GM12878 (cell line): ENCODE measurements around the gene KIFC3. TPM values are rescaled to one million over a fixed set of nuclear protein-coding genes. Genes with fewer than 3 reads are reported as not detected.

Experiments
- BHLHE40 ChIP-seq, 2 experiments: fragments of 450-650 bp in 1 of 2; IDR thresholded peaks; 2 replicates each; pipeline ENCODE4 v1.6.1; 2011 to 2017; ENCODE audit warnings: low read depth in 2 of 2, borderline replicate concordance in 1 of 2, improper control_type of control experiment in 1 of 2, low read length in 1 of 2, mild to moderate bottlenecking in 1 of 2
- CHD1 ChIP-seq: IDR thresholded peaks from 2 replicates; pipeline ENCODE4 v1.6.1; 2012; ENCODE audit warnings: low read depth, low read length, improper control_type of control experiment
- FOXM1 ChIP-seq: IDR thresholded peaks from 2 replicates; pipeline ENCODE4 v1.6.1; 2012; ENCODE audit warnings: low read depth, mild to moderate bottlenecking, inconsistent platforms, low read length, moderate library complexity
- HDGF ChIP-seq: fragments of 450-650 bp; IDR thresholded peaks from 2 replicates; pipeline ENCODE4 v1.6.1; 2016; ENCODE audit warnings: antibody characterized with exemption
- IKZF1 ChIP-seq: fragments of 450-650 bp; conservative IDR thresholded peaks from 2 replicates; pipeline ENCODE4 v1.6.1; 2017; ENCODE audit warnings: antibody characterized with exemption, mild to moderate bottlenecking
- MEF2B ChIP-seq: fragments of 450-650 bp; IDR thresholded peaks from 2 replicates; pipeline ENCODE4 v1.6.1; 2018; ENCODE audit warnings: mild to moderate bottlenecking, moderate library complexity; ENCODE audit not compliant: partially characterized antibody, poor library complexity, severe bottlenecking
- NBN ChIP-seq: fragments of 450-650 bp; IDR thresholded peaks from 2 replicates; pipeline ENCODE4 v1.6.1; 2016
- SUZ12 ChIP-seq: fragments of 200-600 bp; sonication (generic); IDR thresholded peaks from one replicate; pipeline ENCODE4 v1.6.1; 2018; ENCODE audit warnings: antibody characterized with exemption, mild to moderate bottlenecking; ENCODE audit not compliant: unreplicated experiment
- YBX1 ChIP-seq: fragments of 450-650 bp; IDR thresholded peaks from 2 replicates; pipeline ENCODE4 v1.6.1; 2016; ENCODE audit warnings: antibody characterized with exemption
- polyA plus RNA-seq, 11 experiments: library from polyadenylated mRNA; depleted of rRNA in 4 of 11; unstranded in 6 of 11; stranded (reverse) in 5 of 11; fragments of >200 nt; fragmentation: Nextera tagmentation in 4 of 11; fragmentation: Illumina TruSeq in 1 of 11; extraction: Ambion mirVana in 4 of 11; extraction: Trizol in 1 of 11; gene quantifications; 1 replicate in 1 of 11; 2 replicates in 10 of 11; pipeline versions ENCODE4 v1.2.1 to v1.2.3, GENCODE V29; 2011 to 2016; ENCODE audit warnings: inconsistent platforms in 2 of 11, missing spikeins in 2 of 11, low read depth in 1 of 11
- total RNA-seq, 4 experiments: library from RNA; depleted of rRNA in 3 of 4; stranded (reverse); fragments of >200 nt in 3 of 4; fragmentation: Illumina TruSeq in 1 of 4; extraction: Trizol in 1 of 4; gene quantifications; 2 replicates each; pipeline versions ENCODE4 v1.2.1 to v1.2.3, GENCODE V29; 2013 to 2021
- TF ChIP-seq, protein P1 (sequence below): fragments of 450-650 bp; formaldehyde crosslinking; IDR thresholded peaks from 2 replicates; pipeline ENCODE4 v1.4.0; 2022; ENCODE audit warnings: mild to moderate bottlenecking, moderate library complexity
- TF ChIP-seq, protein P2 (sequence below): IDR thresholded peaks from 2 replicates; pipeline ENCODE4 v1.6.1; 2011; ENCODE audit warnings: borderline replicate concordance, low read depth, mild to moderate bottlenecking, moderate library complexity, low read length; ENCODE audit not compliant: insufficient read depth, poor library complexity, severe bottlenecking
- TF ChIP-seq, protein P3 (sequence below): fragments of 450-650 bp; IDR thresholded peaks from 2 replicates; pipeline ENCODE4 v1.6.1; 2017; ENCODE audit warnings: antibody characterized with exemption, mild to moderate bottlenecking, moderate library complexity
- TF ChIP-seq, protein P4 (sequence below): fragments of 450-650 bp; IDR thresholded peaks from 2 replicates; pipeline ENCODE4 v1.6.1; 2014; ENCODE audit warnings: mild to moderate bottlenecking
- TF ChIP-seq, protein P5 (sequence below): fragments of 450-650 bp; IDR thresholded peaks from 2 replicates; pipeline ENCODE4 v1.6.1; 2017; ENCODE audit warnings: mild to moderate bottlenecking

Gene KIFC3
- total and polyA plus RNA-seq, 10 of the 15 experiments (the other 5 are each of a cell fraction or from before 2014, with no cell fraction given), result 0.22 to 1.3 (median 0.26) TPM; not detected in 3

DNA sequence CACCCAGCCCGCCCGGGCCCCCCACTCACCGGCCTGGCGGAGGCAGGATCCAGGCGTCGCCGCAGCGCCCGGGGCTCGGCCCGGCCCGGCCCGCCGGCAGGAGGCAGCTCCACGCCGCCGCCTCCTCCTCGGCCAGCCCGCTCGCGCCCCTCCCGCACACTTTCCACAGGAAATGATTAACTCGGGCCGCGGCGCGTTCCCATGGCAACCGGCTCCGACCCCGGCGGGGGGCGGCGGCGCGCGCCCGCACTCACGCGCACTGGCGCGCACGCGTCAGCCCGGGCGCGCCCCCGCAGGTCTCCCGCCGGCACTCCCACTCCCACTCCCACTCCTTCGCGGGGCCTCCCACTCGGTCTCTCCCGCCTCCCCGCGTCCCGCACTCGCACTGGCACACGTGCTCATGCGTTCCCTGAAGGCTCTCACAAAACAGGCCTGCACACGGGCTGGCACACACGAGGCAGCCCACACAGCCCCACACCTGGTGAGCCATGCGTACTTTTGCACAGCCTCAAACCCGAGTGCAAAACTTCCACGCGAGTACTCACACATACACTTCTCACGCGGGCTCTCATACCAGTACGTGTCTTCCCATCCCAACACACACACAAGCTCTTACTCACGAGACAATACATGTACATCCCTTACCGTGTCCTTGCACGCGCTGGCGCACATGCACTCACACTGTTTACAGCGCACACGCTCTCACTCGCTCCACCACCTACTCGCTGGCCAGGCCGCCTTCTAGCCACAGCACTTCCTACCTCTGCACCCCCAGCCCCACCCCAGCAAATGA, at the start of gene KIFC3 (continued):
- TF ChIP-seq, protein P1, sequence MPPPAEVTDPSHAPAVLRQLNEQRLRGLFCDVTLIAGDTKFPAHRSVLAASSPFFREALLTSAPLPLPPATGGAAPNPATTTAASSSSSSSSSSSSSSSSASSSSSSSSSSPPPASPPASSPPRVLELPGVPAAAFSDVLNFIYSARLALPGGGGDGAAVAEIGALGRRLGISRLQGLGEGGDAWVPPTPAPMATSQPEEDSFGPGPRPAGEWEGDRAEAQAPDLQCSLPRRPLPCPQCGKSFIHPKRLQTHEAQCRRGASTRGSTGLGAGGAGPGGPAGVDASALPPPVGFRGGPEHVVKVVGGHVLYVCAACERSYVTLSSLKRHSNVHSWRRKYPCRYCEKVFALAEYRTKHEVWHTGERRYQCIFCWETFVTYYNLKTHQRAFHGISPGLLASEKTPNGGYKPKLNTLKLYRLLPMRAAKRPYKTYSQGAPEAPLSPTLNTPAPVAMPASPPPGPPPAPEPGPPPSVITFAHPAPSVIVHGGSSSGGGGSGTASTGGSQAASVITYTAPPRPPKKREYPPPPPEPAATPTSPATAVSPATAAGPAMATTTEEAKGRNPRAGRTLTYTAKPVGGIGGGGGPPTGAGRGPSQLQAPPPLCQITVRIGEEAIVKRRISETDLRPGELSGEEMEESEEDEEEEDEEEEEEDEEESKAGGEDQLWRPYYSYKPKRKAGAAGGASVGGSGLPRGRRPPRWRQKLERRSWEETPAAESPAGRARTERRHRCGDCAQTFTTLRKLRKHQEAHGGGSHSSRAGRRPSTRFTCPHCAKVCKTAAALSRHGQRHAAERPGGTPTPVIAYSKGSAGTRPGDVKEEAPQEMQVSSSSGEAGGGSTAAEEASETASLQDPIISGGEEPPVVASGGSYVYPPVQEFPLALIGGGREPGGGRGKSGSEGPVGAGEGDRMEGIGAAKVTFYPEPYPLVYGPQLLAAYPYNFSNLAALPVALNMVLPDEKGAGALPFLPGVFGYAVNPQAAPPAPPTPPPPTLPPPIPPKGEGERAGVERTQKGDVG (CRISPR knock-in tag), result no peak
- no peak for TF ChIP-seq FOXM1
- no peak for TF ChIP-seq CHD1
- TF ChIP-seq BHLHE40 (IDR thresholded peaks at IDR 0.05; ENCODE audit: borderline replicate concordance in 1 of 2, low read depth in 2 of 2, low read length in 1 of 2), result peak; percentile 41 to 66; a peak in 3 of 4 replicates
- TF ChIP-seq YBX1, result no peak
- TF ChIP-seq, protein P2, sequence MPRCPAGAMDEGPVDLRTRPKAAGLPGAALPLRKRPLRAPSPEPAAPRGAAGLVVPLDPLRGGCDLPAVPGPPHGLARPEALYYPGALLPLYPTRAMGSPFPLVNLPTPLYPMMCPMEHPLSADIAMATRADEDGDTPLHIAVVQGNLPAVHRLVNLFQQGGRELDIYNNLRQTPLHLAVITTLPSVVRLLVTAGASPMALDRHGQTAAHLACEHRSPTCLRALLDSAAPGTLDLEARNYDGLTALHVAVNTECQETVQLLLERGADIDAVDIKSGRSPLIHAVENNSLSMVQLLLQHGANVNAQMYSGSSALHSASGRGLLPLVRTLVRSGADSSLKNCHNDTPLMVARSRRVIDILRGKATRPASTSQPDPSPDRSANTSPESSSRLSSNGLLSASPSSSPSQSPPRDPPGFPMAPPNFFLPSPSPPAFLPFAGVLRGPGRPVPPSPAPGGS, result peak; percentile 81
- TF ChIP-seq, protein P3, sequence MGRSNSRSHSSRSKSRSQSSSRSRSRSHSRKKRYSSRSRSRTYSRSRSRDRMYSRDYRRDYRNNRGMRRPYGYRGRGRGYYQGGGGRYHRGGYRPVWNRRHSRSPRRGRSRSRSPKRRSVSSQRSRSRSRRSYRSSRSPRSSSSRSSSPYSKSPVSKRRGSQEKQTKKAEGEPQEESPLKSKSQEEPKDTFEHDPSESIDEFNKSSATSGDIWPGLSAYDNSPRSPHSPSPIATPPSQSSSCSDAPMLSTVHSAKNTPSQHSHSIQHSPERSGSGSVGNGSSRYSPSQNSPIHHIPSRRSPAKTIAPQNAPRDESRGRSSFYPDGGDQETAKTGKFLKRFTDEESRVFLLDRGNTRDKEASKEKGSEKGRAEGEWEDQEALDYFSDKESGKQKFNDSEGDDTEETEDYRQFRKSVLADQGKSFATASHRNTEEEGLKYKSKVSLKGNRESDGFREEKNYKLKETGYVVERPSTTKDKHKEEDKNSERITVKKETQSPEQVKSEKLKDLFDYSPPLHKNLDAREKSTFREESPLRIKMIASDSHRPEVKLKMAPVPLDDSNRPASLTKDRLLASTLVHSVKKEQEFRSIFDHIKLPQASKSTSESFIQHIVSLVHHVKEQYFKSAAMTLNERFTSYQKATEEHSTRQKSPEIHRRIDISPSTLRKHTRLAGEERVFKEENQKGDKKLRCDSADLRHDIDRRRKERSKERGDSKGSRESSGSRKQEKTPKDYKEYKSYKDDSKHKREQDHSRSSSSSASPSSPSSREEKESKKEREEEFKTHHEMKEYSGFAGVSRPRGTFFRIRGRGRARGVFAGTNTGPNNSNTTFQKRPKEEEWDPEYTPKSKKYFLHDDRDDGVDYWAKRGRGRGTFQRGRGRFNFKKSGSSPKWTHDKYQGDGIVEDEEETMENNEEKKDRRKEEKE, result no peak
- TF ChIP-seq MEF2B, result no peak
- no peak for TF ChIP-seq HDGF
- no peak for TF ChIP-seq NBN
- TF ChIP-seq, protein P4, sequence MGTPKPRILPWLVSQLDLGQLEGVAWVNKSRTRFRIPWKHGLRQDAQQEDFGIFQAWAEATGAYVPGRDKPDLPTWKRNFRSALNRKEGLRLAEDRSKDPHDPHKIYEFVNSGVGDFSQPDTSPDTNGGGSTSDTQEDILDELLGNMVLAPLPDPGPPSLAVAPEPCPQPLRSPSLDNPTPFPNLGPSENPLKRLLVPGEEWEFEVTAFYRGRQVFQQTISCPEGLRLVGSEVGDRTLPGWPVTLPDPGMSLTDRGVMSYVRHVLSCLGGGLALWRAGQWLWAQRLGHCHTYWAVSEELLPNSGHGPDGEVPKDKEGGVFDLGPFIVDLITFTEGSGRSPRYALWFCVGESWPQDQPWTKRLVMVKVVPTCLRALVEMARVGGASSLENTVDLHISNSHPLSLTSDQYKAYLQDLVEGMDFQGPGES, result no peak
- TF ChIP-seq SUZ12, result no peak
- TF ChIP-seq IKZF1, result 0 out of 2 replicates have a peak, but pooled peaks have one; percentile 22
- TF ChIP-seq, protein P5, sequence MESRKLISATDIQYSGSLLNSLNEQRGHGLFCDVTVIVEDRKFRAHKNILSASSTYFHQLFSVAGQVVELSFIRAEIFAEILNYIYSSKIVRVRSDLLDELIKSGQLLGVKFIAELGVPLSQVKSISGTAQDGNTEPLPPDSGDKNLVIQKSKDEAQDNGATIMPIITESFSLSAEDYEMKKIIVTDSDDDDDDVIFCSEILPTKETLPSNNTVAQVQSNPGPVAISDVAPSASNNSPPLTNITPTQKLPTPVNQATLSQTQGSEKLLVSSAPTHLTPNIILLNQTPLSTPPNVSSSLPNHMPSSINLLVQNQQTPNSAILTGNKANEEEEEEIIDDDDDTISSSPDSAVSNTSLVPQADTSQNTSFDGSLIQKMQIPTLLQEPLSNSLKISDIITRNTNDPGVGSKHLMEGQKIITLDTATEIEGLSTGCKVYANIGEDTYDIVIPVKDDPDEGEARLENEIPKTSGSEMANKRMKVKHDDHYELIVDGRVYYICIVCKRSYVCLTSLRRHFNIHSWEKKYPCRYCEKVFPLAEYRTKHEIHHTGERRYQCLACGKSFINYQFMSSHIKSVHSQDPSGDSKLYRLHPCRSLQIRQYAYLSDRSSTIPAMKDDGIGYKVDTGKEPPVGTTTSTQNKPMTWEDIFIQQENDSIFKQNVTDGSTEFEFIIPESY, result 0 out of 2 replicates have a peak, but pooled peaks have one; percentile 17
